Frontal cortex (tissue), 4 donors: ENCODE data around the gene LTC4S. TPM values are rescaled to one million over a fixed set of nuclear protein-coding genes. Genes with fewer than 3 reads are reported as not detected.

Source experiments
- DNase-seq, 2 donors: peaks; one replicate each; pipeline ENCODE4 v3.0.0; 2012; ENCODE audit warnings: low spot score in 2 of 2
- FAIRE-seq: peaks from 2 replicates; lab custom pipeline; 2012; peaks lifted over from hg19 to GRCh38; lab: Jason Lieb, UNC
- small RNA-seq: library from RNA; depleted of rRNA; stranded (forward); fragments of <200 nt; gene quantifications from one replicate; pipeline ENCODE3, GENCODE V24; 2014
- total RNA-seq: library from RNA; depleted of rRNA; stranded (reverse); fragments of >200 nt; gene quantifications from one replicate; pipeline ENCODE4 v1.2.3, GENCODE V29; 2014
- donor health status: control.
- donor health status: control.
- donor health status: control.

Gene LTC4S
- total RNA-seq, 1 donor from 2014 or later: 1.6 TPM

- FAIRE-seq (no peak), DNase-seq (no peak)
Measured at GRCh38 chr5:179836225-179837019, 42.6 kb downstream of the LTC4S start.

- FAIRE-seq: no peak
- no peak for DNase-seq
Measured at GRCh38 chr5:179837076-179838011, 43.6 kb downstream of the LTC4S start.

- no peak for FAIRE-seq
- no peak for DNase-seq
Measured at GRCh38 chr5:179839328-179840256, 45.8 kb downstream of the LTC4S start.

GRCh38 chr5:179840321-179840720 is 46.5 kb downstream of the LTC4S start:
- FAIRE-seq (no peak), DNase-seq (no peak)

- no peak for FAIRE-seq
- no peak for DNase-seq
Measured at GRCh38 chr5:179840766-179841165, 47.0 kb downstream of the LTC4S start.

- FAIRE-seq: no peak
- DNase-seq: no peak
Measured at GRCh38 chr5:179841621-179842020, 47.8 kb downstream of the LTC4S start.

Small RNA genes within 50 kb of the gene (small RNA-seq; reads per million reads assigned to genes)
- 0.13 reads per million for gene MIR1229

Other genes starting within 250 kb of the LTC4S start
- 26.1 TPM for gene RUFY1, start 243.4 kb upstream of the LTC4S start, total RNA-seq
- gene HNRNPH1, start 170.3 kb upstream of the LTC4S start, total RNA-seq: 818 TPM
- gene CBY3, start 113.0 kb upstream of the LTC4S start, total RNA-seq: not detected
- gene CANX, start 95.0 kb upstream of the LTC4S start, total RNA-seq: 405 TPM
- 7.3 TPM for gene MAML1, start 61.2 kb upstream of the LTC4S start, total RNA-seq
- gene MGAT4B, start 12.9 kb downstream of the LTC4S start, total RNA-seq: 58.7 TPM
- 46.9 TPM for gene SQSTM1, start 26.9 kb downstream of the LTC4S start, total RNA-seq
- 28.1 TPM for gene MRNIP, start 64.8 kb downstream of the LTC4S start, total RNA-seq
- 24.1 TPM for gene TBC1D9B, start 113.9 kb downstream of the LTC4S start, total RNA-seq